Colonic mucosa (tissue), 4 donors: ENCODE data around the gene CCDC190. TPM values are rescaled to one million over a fixed set of nuclear protein-coding genes. Genes with fewer than 3 reads are reported as not detected.

Experiments
- DNase-seq: peaks from one replicate; pipeline ENCODE4 v3.0.0-alpha.2; 2020
- H3K27ac ChIP-seq: fragments of 200-600 bp; one replicate; pipeline ENCODE4 v1.8.0; 2021
- H3K27me3 ChIP-seq: fragments of 200-600 bp; one replicate; pipeline ENCODE4 v1.8.0; 2021
- H3K36me3 ChIP-seq: fragments of 200-600 bp; one replicate; pipeline ENCODE4 v1.8.0; 2021
- H3K4me1 ChIP-seq: fragments of 200-600 bp; one replicate; pipeline ENCODE4 v1.8.0; 2021; ENCODE audit warnings: mild to moderate bottlenecking
- H3K4me3 ChIP-seq: fragments of 200-600 bp; one replicate; pipeline ENCODE4 v1.8.0; 2021
- H3K9ac ChIP-seq, 2 donors: one replicate each; pipeline ENCODE4 v1.7.0; 2013; ENCODE audit warnings: control low read depth in 2 of 2, low read depth in 2 of 2, low read length in 2 of 2
- H3K9me3 ChIP-seq: fragments of 200-600 bp; one replicate; pipeline ENCODE4 v1.8.0; 2021
- intact Hi-C: fragments of 100-400 bp; cut with DNase I; formaldehyde crosslinking; loops from one replicate; pipeline ENCODE4 v1.14.1; 2022
- total RNA-seq, 2 donors: library from RNA; stranded (reverse); fragmentation: NEBNext Ultra II Directional in 1 of 2; extraction: Animal tissue kit (Norgen Biotek cat#: 25700) in 1 of 2; gene quantifications; one replicate each; pipeline ENCODE4 v1.2.1, GENCODE V29; 2021
- TF ChIP-seq, protein P1 (sequence below): fragments of 200-600 bp; IDR thresholded peaks from one replicate; pipeline ENCODE4 v1.8.0; 2022; ENCODE audit warnings: antibody characterized with exemption, mild to moderate bottlenecking
- donor health status: healthy.
- donor health status: DM: no; HTN: no; CAD: no.
- donor health status: DM: no; HTN: no; CAD: no.

CCDC190 gene, protein sequence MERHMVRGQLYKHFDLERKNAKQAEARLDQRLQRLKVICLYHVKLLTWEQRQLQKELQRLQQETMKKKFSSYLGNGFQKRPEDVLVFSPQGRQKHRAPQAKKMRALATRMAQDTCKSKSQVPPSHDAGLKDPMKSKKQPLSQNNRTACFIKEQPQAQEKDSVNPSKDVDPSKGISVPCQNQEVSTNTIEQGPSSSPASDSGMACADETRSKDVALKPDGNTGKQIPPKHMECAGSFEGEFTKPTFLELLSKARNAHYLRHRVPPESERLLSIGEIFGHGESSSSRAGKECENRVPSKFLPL
- not detected for total RNA-seq

DNA sequence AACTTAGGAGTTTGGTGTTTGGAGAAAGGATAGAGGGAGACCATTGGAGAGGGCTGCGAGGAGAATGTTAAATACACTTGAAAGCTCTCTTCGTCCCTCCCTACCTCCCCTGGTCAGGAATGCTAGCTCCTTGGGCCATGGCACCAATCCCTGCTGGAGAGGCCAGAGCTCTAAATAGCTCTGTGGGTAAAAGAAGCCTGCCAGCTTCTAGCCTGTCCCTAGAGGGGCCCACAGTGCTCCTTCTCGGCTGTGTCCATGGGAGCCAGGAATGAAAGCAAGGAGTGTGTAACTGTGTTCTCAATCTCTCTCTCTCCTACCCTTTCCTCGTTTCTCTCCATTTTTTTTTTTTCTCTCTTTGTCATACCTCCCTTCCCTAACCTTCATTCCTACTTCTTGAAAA lies at the start of gene CCDC190:
TSS of gene CCDC190 (minus strand) at position 75 of the 400 bp plus-strand sequence. CDS start 1,529 bp downstream, outside the sequence.
- intact Hi-C loops: loop anchor here (5.0 kb wide), 1 partner anchor 456 kb away; no protein-coding TSS in a partner anchor
- H3K9me3 ChIP-seq: no peaks in the 10 kb centered on the region
- no peak for DNase-seq
- H3K27me3 ChIP-seq: no peaks in the 10 kb centered on the region
- H3K4me3 ChIP-seq: no peak within 1 kb of the TSS
- no peaks in the 10 kb centered on the region for H3K36me3 ChIP-seq
- TF ChIP-seq, protein P1, sequence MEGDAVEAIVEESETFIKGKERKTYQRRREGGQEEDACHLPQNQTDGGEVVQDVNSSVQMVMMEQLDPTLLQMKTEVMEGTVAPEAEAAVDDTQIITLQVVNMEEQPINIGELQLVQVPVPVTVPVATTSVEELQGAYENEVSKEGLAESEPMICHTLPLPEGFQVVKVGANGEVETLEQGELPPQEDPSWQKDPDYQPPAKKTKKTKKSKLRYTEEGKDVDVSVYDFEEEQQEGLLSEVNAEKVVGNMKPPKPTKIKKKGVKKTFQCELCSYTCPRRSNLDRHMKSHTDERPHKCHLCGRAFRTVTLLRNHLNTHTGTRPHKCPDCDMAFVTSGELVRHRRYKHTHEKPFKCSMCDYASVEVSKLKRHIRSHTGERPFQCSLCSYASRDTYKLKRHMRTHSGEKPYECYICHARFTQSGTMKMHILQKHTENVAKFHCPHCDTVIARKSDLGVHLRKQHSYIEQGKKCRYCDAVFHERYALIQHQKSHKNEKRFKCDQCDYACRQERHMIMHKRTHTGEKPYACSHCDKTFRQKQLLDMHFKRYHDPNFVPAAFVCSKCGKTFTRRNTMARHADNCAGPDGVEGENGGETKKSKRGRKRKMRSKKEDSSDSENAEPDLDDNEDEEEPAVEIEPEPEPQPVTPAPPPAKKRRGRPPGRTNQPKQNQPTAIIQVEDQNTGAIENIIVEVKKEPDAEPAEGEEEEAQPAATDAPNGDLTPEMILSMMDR: no peak
- no peak within 1 kb of the TSS for H3K27ac ChIP-seq
- no peak within 1 kb of the TSS for H3K9ac ChIP-seq
- H3K4me1 ChIP-seq: no peaks in the 10 kb centered on the region

DNA sequence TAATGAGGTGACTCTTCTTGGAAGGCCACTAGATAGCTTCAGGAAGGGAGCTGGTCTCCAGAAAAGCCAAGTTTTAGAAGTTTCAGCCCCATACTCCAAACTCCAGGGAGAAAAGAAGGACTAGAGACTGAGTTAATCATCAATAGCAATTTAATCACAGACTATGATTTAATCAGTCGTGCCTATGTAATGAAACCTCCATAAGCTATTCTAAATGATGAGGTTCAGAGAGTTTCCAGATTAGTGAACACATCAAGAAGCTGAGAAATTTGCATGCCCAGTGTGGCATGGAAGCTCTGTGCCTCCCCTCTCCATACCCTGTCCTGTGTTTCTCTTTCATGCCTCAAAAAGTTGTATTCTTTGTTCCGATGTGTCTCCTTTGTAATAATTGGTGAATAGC lies 49.2 kb upstream of the CCDC190 start:
- no peak overlapping the region for H3K9ac ChIP-seq
- TF ChIP-seq, protein P1: no peak
- H3K4me3 ChIP-seq: no peak overlapping the region
- no peak overlapping the region for H3K27ac ChIP-seq
- no peaks in the 10 kb centered on the region for H3K4me1 ChIP-seq
- no peaks in the 10 kb centered on the region for H3K36me3 ChIP-seq
- H3K9me3 ChIP-seq: no peaks in the 10 kb centered on the region
- no peaks in the 10 kb centered on the region for H3K27me3 ChIP-seq
- intact Hi-C loops: no loop called here
- DNase-seq: no peak

DNA sequence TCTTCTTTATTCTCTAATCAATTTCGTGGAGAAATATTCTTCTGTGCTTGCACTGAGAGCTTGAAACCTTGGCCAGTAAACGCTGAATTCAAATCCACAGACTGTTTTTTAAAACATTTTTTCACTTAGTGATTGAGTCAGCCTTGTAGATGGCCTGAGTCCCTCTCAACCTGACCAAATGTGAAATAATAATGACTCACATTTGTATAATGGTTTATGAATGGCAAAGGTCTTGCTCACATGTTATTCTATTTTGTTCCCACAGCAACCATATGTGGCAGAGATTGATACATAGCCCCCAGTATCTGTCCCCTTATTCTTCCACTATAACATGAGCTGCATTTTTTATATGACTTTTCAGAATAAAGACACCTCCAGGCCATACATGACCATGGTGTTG lies 47.8 kb upstream of the CCDC190 start:
- Histone ChIP-seq H3K9ac (no peak overlapping the region), H3K4me1 (no peaks in the 10 kb centered on the region), H3K27ac (no peak overlapping the region), H3K4me3 (no peak overlapping the region), H3K27me3 (no peaks in the 10 kb centered on the region), H3K9me3 (no peaks in the 10 kb centered on the region), H3K36me3 (no peaks in the 10 kb centered on the region)
- intact Hi-C loops: no loop called here
- TF ChIP-seq, protein P1: no peak
- no peak for DNase-seq

DNA sequence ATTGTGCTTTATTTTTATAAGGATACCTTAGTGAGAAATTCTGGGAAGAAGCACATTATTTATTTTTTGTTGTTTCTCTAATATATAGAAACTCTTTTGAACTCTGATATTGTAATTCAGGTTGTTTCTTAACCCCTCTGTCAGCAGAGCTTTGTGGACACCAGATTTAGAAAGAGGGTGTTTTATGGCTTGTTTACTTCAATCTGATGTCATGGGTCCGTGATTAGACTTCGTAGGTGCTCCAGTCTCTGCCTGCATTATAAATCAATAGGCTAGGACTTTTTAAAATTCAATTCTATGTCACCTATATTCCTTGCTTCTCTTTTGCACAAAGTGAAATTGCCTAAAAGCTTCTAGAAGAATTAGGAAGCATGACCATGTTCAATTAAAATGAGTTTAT lies 47.3 kb upstream of the CCDC190 start:
- no peak for DNase-seq
- no peaks in the 10 kb centered on the region for H3K36me3 ChIP-seq
- TF ChIP-seq, protein P1: no peak
- intact Hi-C loops: no loop called here
- no peaks in the 10 kb centered on the region for H3K9me3 ChIP-seq
- H3K4me1 ChIP-seq: no peaks in the 10 kb centered on the region
- H3K4me3 ChIP-seq: no peak overlapping the region
- no peaks in the 10 kb centered on the region for H3K27me3 ChIP-seq
- no peak overlapping the region for H3K9ac ChIP-seq
- H3K27ac ChIP-seq: no peak overlapping the region

DNA sequence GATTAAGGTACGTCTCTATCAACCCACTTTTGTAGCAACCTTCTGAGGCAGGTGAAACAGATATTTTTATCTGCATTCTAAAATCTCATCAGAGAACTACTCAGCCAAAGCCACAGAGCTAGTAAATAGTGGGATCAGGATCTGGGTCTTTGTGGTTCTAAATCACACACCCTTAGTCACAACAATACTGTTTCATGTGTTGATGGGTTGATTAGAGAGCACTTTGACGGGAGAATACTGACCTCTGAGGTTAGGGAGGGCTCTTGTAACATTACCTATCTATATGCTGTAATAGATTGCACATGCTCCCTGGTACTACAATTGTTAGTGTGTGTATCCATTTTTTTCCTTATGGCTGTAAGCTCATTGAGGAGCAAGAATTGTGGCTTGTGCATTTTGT lies 45.5 kb upstream of the CCDC190 start:
- H3K27me3 ChIP-seq: no peaks in the 10 kb centered on the region
- TF ChIP-seq, protein P1: no peak
- no peaks in the 10 kb centered on the region for H3K9me3 ChIP-seq
- H3K27ac ChIP-seq: no peak overlapping the region
- H3K4me3 ChIP-seq: no peak overlapping the region
- no peaks in the 10 kb centered on the region for H3K4me1 ChIP-seq
- no peak for DNase-seq
- no peak overlapping the region for H3K9ac ChIP-seq
- no peaks in the 10 kb centered on the region for H3K36me3 ChIP-seq
- intact Hi-C loops: no loop called here
